ENCODE measurements around the gene PXMP4. TPM values are rescaled to one million over a fixed set of nuclear protein-coding genes. Genes with fewer than 3 reads are reported as not detected.

Gene PXMP4
- total RNA-seq, 1 donor from 2014 or later = 2.4 TPM

GRCh38 chr20:33654680-33655161, 65.4 kb downstream of the PXMP4 start:
- Histone ChIP-seq H3K4me3 (ENCODE audit: low read depth, low read length) (no peak overlapping the region), H3K36me3 (ENCODE audit: control insufficient read depth, insufficient read depth, low read length) (no peaks in the 10 kb centered on the region), H3K27me3 (ENCODE audit: control insufficient read depth, insufficient read depth, low read length) (peaks cover 1% of the 10 kb centered on the region)
- no peak for FAIRE-seq
- no peak for TF ChIP-seq CTCF (IDR thresholded peaks at IDR 0.05; ENCODE audit: insufficient read depth, low read length, severe bottlenecking)
- DNase-seq (ENCODE audit: low read depth) = no peak

GRCh38 chr20:33653900-33654596, 66.1 kb downstream of the PXMP4 start:
- no peak for TF ChIP-seq CTCF (IDR thresholded peaks at IDR 0.05; ENCODE audit: insufficient read depth, low read length, severe bottlenecking)
- no peak overlapping the region for H3K4me3 ChIP-seq (ENCODE audit: low read depth, low read length)
- DNase-seq (ENCODE audit: low read depth) (no peak), FAIRE-seq (no peak)
- no peaks in the 10 kb centered on the region for H3K36me3 ChIP-seq (ENCODE audit: control insufficient read depth, insufficient read depth, low read length)
- peaks cover 1% of the 10 kb centered on the region for H3K27me3 ChIP-seq (ENCODE audit: control insufficient read depth, insufficient read depth, low read length)

- H3K36me3 ChIP-seq (ENCODE audit: control insufficient read depth, insufficient read depth, low read length) = no peaks in the 10 kb centered on the region
- DNase-seq (ENCODE audit: low read depth) (peak; percentile 39), FAIRE-seq (no peak)
- no peak overlapping the region for H3K4me3 ChIP-seq (ENCODE audit: low read depth, low read length)
- peaks cover 1% of the 10 kb centered on the region for H3K27me3 ChIP-seq (ENCODE audit: control insufficient read depth, insufficient read depth, low read length)
- peak; percentile 87 for TF ChIP-seq CTCF (IDR thresholded peaks at IDR 0.05; ENCODE audit: insufficient read depth, low read length, severe bottlenecking)
These were observed 66.8 kb downstream of the PXMP4 start for GRCh38 chr20:33653218-33653899.

Other genes with a start within 250 kb of the PXMP4 start
- gene CBFA2T2, start 230.2 kb downstream of the PXMP4 start, total RNA-seq = 4.0 and 5.3 TPM in 2 replicates
- gene C20orf144, start 58.0 kb downstream of the PXMP4 start, total RNA-seq = 0.13 TPM in 1 of 2 replicates, not detected in the other
- gene ACTL10, start 53.4 kb downstream of the PXMP4 start, total RNA-seq = 1.2 and 1.6 TPM in 2 replicates
- gene NECAB3, start 45.9 kb downstream of the PXMP4 start, total RNA-seq = 8.1 and 8.7 TPM in 2 replicates
- gene E2F1, start 33.9 kb downstream of the PXMP4 start, total RNA-seq = 0.26 and 0.64 TPM in 2 replicates
- gene ZNF341, start 11.7 kb upstream of the PXMP4 start, total RNA-seq = 0.53 and 0.64 TPM in 2 replicates
- gene CHMP4B, start 91.0 kb upstream of the PXMP4 start, total RNA-seq = 30.5 and 48.5 TPM in 2 replicates

Data from bronchial epithelial cell (primary cell).